AG09309 (cell line): ENCODE measurements around the gene CHID1.

Experiments
- DNase-seq: peaks from one replicate; pipeline ENCODE4 v3.0.0-alpha.2; 2010; ENCODE audit warnings: low read depth
- H3K4me3 ChIP-seq: 2 replicates; pipeline ENCODE4 v1.5.1; 2011; ENCODE audit warnings: mild to moderate bottlenecking, low read depth, low read length, moderate library complexity; ENCODE audit not compliant: control insufficient read depth
- CTCF ChIP-seq: IDR thresholded peaks from 2 replicates; pipeline ENCODE4 v1.5.1; 2011; ENCODE audit warnings: mild to moderate bottlenecking, low read depth, low read length, inconsistent platforms; ENCODE audit not compliant: insufficient read depth, control insufficient read depth; ENCODE audit errors: missing control alignments

The CHID1 gene

GRCh38 chr11:883527-883926, 27.1 kb downstream of the CHID1 start:
- DNase-seq: no peak
- TF ChIP-seq CTCF: no peak
- no peak overlapping the region for H3K4me3 ChIP-seq

- no peak overlapping the region for H3K4me3 ChIP-seq
- no peak for DNase-seq
- TF ChIP-seq CTCF: no peak
Measured at GRCh38 chr11:882596-882995, 28.0 kb downstream of the CHID1 start.

DNA sequence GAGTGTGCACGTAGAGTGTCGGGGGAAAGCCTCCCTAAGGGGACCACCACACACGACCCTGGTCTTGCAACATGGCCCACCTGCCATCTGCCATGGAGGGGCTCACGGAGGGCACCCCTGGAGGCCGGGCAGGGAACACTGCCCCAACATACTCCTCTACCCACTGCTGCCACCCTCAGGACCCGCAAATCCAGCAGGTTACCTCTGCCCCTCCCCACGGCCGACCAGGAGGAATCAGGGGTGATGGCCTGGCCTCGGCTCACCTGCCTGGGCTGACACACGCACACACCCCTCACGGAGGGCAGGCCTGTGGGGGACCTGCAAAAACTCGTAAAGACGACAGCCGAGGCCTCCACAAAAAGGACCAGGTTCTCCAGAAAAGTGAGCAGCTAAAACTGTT, 30.2 kb downstream of the CHID1 start:
- H3K4me3 ChIP-seq: no peak overlapping the region
- TF ChIP-seq CTCF: no peak
- DNase-seq: no peak

- no peak for DNase-seq
- H3K4me3 ChIP-seq: no peak overlapping the region
Measured at GRCh38 chr11:877565-877964, 33.0 kb downstream of the CHID1 start.

DNA sequence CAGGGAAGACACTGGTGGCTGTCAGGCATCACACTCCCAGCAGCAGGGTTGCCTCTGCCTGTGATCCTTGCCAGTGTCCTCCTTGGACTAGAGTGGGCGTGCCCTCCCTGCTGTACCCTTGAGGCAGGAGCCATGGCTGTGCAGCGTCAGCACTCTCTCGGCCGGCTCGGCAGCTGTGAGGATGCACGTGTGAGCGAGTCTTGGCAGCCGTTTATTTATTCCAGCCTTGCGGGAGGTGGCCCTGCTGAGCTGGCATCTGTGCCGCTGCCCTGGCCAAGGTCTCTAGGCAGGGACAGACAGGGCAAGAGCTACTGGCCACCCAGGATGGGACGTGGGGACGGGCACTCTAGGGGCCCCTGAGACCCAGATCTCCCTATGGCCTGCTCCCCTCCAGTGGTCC, 34.1 kb downstream of the CHID1 start:
- no peak for DNase-seq
- no peak for TF ChIP-seq CTCF
- no peak overlapping the region for H3K4me3 ChIP-seq

More at GRCh38 chr11:877565-877964, 33.0 kb downstream of the CHID1 start:
- TF ChIP-seq CTCF: no peak

DNA sequence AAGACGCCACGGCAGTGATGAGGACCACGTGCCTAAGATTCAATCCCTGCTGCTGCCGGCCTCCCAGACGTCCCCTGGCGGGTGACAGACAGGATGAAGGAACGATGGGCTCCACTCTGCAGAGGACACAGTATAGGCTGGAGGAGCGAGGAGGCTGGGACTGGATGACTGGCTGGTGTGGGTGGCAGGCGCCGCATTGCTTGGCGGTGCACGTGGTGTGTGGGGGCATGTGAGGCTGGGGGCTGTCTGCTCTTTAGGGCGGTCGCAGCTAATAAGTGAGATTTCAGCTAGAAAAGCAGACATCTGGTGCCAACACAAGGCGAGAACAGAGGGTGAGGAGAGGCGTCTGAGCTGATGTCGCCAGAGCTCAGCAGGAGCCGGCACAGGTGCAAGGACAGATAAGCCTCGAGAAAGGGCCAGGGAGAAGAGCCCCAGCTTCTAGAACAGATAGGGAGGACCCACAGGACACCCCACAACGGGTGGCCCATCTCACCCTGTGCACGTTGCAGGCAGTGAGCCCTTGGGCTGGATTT, 34.8 kb downstream of the CHID1 start:
- no peak for DNase-seq
- H3K4me3 ChIP-seq: no peak overlapping the region
- TF ChIP-seq CTCF: no peak

DNA sequence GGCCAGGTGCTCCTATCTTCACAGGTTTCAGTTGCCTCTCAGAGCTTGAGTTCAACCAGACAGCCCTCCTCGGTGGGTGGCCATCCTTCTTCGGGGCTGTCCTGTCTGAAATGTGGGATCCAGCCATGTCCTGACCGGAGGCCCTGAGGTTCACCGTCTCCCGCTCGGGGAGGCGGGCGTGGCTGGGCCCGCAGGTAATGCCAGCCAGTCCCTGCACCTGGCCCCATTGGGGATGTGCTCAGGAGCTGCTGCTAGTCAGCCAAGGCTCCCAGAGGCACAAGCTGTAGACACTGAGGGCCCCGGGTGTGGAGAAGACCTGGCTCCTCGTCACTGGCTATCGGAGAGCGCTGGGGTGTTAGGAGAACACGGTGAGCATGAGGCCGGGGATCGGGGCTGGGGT, 35.4 kb downstream of the CHID1 start:
- no peak for TF ChIP-seq CTCF
- H3K4me3 ChIP-seq: no peak overlapping the region
- no peak for DNase-seq
